K562 (cell line): ENCODE results near the gene ADAM19. TPM values are rescaled to one million over a fixed set of nuclear protein-coding genes. Genes with fewer than 3 reads are reported as not detected.

Source experiments
- DNMT1 ChIP-seq: fragments of 450-650 bp; IDR thresholded peaks from 2 replicates; pipeline ENCODE4 v1.6.1; 2016; ENCODE audit warnings: antibody characterized with exemption, mild to moderate bottlenecking
- ELF4 ChIP-seq: fragments of 450-650 bp; formaldehyde crosslinking; IDR thresholded peaks from 2 replicates; pipeline ENCODE4 v1.4.0; 2022; ENCODE audit warnings: missing genetic modification characterization
- KAT2B ChIP-seq: IDR thresholded peaks from one replicate; pipeline ENCODE4 v1.6.1; 2012; ENCODE audit warnings: low read depth, mild to moderate bottlenecking, control low read depth, inconsistent platforms, low read length, moderate library complexity
- KLF13 ChIP-seq: fragments of 450-650 bp; IDR thresholded peaks from 2 replicates; pipeline ENCODE4 v1.6.1; 2016; ENCODE audit warnings: missing genetic modification characterization, low read depth, mild to moderate bottlenecking, missing compliant biosample characterization, moderate library complexity, borderline replicate concordance
- SFPQ ChIP-seq: fragments of 200-400 bp; formaldehyde crosslinking; IDR thresholded peaks from 2 replicates; pipeline ENCODE4 v1.6.1; 2017; ENCODE audit warnings: mild to moderate bottlenecking, low read depth, low read length, moderate library complexity
- U2AF1 ChIP-seq: fragments of 200-400 bp; formaldehyde crosslinking; optimal IDR thresholded peaks from 2 replicates; pipeline ENCODE3; 2017; ENCODE audit warnings: mild to moderate bottlenecking, low read depth, low read length, moderate library complexity
- ZNF589 ChIP-seq: fragments of 200-800 bp; sonication (Bioruptor generic); IDR thresholded peaks from 2 replicates; pipeline ENCODE4 v1.6.1; 2016; ENCODE audit warnings: low read depth, missing genetic modification characterization, missing compliant biosample characterization
- polyA plus RNA-seq, 8 experiments: library from polyadenylated mRNA; depleted of rRNA in 4 of 8; stranded (reverse) in 5 of 8; unstranded in 3 of 8; fragments of >200 nt; fragmentation: Nextera tagmentation in 2 of 8; fragmentation: Illumina TruSeq in 1 of 8; extraction: Ambion mirVana in 2 of 8; extraction: Trizol in 1 of 8; gene quantifications; 2 replicates each; pipeline versions ENCODE4 v1.2.1 to v1.2.3, GENCODE V29; 2011 to 2014; ENCODE audit warnings: inconsistent platforms in 1 of 8, missing spikeins in 1 of 8
- total RNA-seq, 7 experiments: library from RNA; depleted of rRNA in 6 of 7; stranded (reverse); fragments of >200 nt in 6 of 7; fragmentation: Illumina TruSeq in 2 of 7; extraction: Trizol in 2 of 7; gene quantifications; 2 replicates each; pipeline versions ENCODE4 v1.2.1 to v1.2.3, GENCODE V29; 2011 to 2021; ENCODE audit warnings: low replicate concordance in 1 of 7
- TF ChIP-seq, protein P1 (sequence below): IDR thresholded peaks from 2 replicates; pipeline ENCODE4 v1.6.1; 2011; ENCODE audit warnings: borderline replicate concordance, low read depth, mild to moderate bottlenecking, moderate library complexity, low read length; ENCODE audit not compliant: insufficient read depth, poor library complexity, severe bottlenecking

ADAM19 gene
- total and polyA plus RNA-seq, 9 of the 15 experiments (the other 6 are each of a cell fraction or from before 2014, with no cell fraction given): 0.11 to 1.1 (median 0.43) TPM

DNA sequence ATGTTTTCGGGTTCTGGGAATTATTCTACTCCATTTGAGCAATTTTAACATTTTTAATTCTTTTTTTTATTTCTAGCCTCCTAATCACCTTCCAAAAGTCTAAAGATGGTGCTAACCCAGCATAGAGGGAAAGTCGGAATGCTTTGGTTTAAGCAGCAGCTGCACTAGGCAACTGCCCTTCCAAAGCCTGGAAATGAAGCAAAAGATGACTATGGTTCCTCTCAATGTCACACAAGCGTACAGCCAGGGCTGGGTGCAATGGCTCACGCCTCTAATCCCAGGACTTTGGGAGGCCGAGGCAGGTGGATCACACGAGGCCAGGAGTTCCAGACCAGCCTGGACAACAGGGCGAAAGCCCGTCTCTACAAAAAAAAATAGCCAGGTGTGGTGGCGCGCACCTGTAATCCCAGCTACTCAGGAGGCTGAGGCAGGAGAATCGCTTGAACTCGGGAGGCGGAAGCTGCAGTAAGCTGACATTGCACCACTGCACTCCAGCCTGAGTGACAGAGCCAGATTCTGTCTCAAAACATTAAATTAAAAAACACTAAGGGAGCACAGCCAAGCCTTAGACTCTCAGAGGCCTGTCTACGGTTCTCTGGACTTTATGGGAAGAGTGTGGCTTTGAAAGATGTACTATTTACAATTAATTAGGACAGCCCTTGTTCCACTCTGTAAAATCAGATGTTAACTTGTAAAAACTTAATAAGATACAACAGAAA lies 33.1 kb downstream of the ADAM19 start (continued):
- no peak for TF ChIP-seq KAT2B
- TF ChIP-seq KLF13 (tag): no peak
- no peak for TF ChIP-seq ZNF589 (CRISPR knock-in tag)
- no peak for TF ChIP-seq ELF4 (CRISPR knock-in tag)
- TF ChIP-seq SFPQ: no peak
- TF ChIP-seq U2AF1: no peak
- TF ChIP-seq, protein P1, sequence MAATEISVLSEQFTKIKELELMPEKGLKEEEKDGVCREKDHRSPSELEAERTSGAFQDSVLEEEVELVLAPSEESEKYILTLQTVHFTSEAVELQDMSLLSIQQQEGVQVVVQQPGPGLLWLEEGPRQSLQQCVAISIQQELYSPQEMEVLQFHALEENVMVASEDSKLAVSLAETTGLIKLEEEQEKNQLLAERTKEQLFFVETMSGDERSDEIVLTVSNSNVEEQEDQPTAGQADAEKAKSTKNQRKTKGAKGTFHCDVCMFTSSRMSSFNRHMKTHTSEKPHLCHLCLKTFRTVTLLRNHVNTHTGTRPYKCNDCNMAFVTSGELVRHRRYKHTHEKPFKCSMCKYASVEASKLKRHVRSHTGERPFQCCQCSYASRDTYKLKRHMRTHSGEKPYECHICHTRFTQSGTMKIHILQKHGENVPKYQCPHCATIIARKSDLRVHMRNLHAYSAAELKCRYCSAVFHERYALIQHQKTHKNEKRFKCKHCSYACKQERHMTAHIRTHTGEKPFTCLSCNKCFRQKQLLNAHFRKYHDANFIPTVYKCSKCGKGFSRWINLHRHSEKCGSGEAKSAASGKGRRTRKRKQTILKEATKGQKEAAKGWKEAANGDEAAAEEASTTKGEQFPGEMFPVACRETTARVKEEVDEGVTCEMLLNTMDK: no peak
- no peak for TF ChIP-seq DNMT1
